ENCODE data around the gene RAB3C.
A peak's percentile ranks its signal among the peaks of the same experiment; 100 is the strongest.

RAB3C gene

DNA sequence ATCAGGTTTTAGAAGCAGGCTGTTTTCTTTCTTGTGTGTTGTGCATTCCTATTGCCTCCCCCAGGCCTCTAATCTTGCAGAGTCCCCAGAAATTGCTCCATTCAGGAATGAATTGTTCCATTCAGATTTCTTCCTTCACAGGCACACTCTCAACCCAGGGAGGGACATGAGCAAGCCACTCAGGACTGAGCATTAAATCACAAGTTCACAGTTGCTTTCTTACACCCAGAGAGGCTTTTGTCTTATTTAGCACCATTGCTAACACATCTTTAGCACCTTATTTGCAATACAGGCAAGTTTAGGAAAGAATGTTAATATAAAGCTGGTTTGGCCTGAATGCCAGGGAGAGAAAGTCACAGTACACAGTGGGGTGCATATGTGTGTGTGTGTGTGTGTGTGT, 221.4 kb downstream of the RAB3C start:
- Histone ChIP-seq H3K27me3 (ENCODE audit: insufficient read depth, low read length) (no peaks in the 10 kb centered on the region), H3K36me3 (ENCODE audit: insufficient read depth, low read depth, low read length) (no peaks in the 10 kb centered on the region), H3K4me3 (ENCODE audit: low read length) (no peak overlapping the region), H3K27ac (ENCODE audit: low read length) (no peak overlapping the region), H3K4me1 (ENCODE audit: insufficient read depth, low read length) (peaks cover 14% of the 10 kb centered on the region; the same call in 1 of the 2 replicates), H3K9me3 (ENCODE audit: insufficient read depth, low read depth, low read length) (no peaks in the 10 kb centered on the region), H3K9ac (ENCODE audit: low read depth, low read length) (0 out of 2 replicates have a peak overlapping the region, but pooled peaks have one; percentile 4)

DNA sequence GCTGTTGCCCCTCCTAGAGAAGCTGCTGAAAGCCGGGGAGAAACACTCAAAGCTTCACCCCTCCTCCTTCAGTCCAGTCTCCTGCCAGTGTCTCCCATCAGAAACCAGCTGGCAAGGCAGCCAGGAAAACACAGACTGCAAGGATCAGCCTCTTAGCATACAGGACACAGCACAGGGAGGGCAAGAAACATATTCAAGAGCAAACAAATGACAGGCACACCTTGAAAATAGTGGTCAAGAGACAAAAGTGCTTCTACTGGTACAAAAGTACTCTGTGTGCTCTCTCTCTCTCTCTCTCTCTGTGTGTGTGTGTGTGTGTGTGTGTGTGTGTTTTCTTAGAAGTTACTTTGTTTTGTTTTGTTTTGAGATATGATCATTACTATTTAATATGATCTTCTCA, 227.2 kb downstream of the RAB3C start:
- Histone ChIP-seq H3K9ac (ENCODE audit: low read depth, low read length) (no peak overlapping the region), H3K4me1 (ENCODE audit: insufficient read depth, low read length) (no peaks in the 10 kb centered on the region; the same call in 1 of the 2 replicates), H3K27me3 (ENCODE audit: insufficient read depth, low read length) (no peaks in the 10 kb centered on the region), H3K9me3 (ENCODE audit: insufficient read depth, low read depth, low read length) (no peaks in the 10 kb centered on the region), H3K36me3 (ENCODE audit: insufficient read depth, low read depth, low read length) (no peaks in the 10 kb centered on the region), H3K27ac (ENCODE audit: low read length) (no peak overlapping the region), H3K4me3 (ENCODE audit: low read length) (no peak overlapping the region)

DNA sequence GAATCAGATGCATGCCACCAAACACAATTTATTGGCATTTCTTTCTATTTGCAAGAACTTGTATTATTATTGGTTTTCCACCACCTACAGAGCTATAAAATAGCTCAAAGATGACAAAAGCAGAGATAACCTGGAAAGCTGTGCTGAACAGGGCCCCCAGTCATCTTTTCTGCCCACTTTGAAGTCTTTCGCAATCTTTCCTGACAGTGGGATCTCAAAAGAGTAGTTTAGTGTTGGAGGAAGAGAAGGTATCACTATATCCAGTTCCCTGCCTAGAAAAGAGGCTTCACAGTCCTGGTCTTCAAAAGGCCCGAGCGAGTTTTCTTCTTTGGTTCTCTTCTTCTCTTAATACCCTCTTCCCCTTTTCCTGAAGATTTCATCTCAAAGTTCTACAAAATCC, 231.0 kb downstream of the RAB3C start:
- Histone ChIP-seq H3K9me3 (ENCODE audit: insufficient read depth, low read depth, low read length) (no peaks in the 10 kb centered on the region), H3K36me3 (ENCODE audit: insufficient read depth, low read depth, low read length) (no peaks in the 10 kb centered on the region), H3K4me3 (ENCODE audit: low read length) (no peak overlapping the region), H3K27me3 (ENCODE audit: insufficient read depth, low read length) (no peaks in the 10 kb centered on the region), H3K9ac (ENCODE audit: low read depth, low read length) (no peak overlapping the region), H3K27ac (ENCODE audit: low read length) (no peak overlapping the region), H3K4me1 (ENCODE audit: insufficient read depth, low read length) (no peaks in the 10 kb centered on the region; the same call in 1 of the 2 replicates)

DNA sequence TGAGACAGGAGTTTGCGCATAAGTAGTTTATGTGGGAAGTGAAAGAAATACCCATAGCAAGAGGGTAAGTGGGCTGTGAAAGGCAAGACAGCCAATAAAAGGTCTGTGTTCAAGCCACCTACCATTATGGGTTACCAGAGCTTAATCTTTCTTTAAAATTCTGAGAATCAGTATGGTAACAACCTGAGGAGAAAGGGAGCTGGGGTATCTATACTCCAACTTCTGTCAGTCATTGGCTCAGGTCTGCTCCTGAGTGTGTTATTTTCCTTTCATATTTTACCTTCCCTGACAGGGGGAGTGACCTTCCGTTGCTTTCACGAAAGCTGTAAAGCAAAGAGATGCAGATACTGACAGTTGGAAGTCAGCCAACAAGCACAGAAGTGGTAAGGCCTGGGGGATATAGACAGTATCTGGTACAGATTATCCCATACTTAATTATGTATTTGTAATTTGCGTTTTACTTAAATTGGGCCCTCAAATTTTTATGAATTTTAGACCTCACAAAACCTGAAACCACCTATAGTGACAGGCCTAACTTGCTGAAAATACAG, 233.4 kb downstream of the RAB3C start:
- no peaks in the 10 kb centered on the region; the same call in 1 of the 2 replicates for H3K4me1 ChIP-seq (ENCODE audit: insufficient read depth, low read length)
- no peak overlapping the region for H3K27ac ChIP-seq (ENCODE audit: low read length)
- H3K9me3 ChIP-seq (ENCODE audit: insufficient read depth, low read depth, low read length), result no peaks in the 10 kb centered on the region
- H3K27me3 ChIP-seq (ENCODE audit: insufficient read depth, low read length), result no peaks in the 10 kb centered on the region
- no peak overlapping the region for H3K9ac ChIP-seq (ENCODE audit: low read depth, low read length)
- no peaks in the 10 kb centered on the region for H3K36me3 ChIP-seq (ENCODE audit: insufficient read depth, low read depth, low read length)
- H3K4me3 ChIP-seq (ENCODE audit: low read length), result no peak overlapping the region

DNA sequence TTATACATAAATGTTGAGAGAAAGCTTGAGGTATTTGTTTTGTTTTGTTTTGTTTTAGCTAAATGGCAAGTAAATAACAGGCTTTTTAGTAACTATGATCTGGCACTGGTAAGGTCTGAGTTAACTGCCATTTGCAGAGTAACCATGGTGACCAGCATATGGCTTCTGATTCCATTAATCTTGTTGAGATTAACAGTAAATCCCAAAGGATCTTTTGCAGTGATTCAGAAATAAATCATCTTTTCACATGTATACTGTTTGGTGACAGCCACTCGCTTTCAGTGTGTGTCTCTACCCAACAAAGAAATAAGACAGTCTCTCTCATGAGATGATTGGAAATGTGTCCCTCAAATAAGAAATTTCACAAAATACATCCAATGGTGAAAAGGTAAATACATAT, 235.6 kb downstream of the RAB3C start:
- H3K4me1 ChIP-seq (ENCODE audit: insufficient read depth, low read length), result no peaks in the 10 kb centered on the region
- no peaks in the 10 kb centered on the region for H3K9me3 ChIP-seq (ENCODE audit: insufficient read depth, low read depth, low read length)
- H3K27me3 ChIP-seq (ENCODE audit: insufficient read depth, low read length), result no peaks in the 10 kb centered on the region
- no peak overlapping the region for H3K9ac ChIP-seq (ENCODE audit: low read depth, low read length)
- H3K27ac ChIP-seq (ENCODE audit: low read length), result no peak overlapping the region
- H3K36me3 ChIP-seq (ENCODE audit: insufficient read depth, low read depth, low read length), result no peaks in the 10 kb centered on the region
- H3K4me3 ChIP-seq (ENCODE audit: low read length), result no peak overlapping the region

DNA sequence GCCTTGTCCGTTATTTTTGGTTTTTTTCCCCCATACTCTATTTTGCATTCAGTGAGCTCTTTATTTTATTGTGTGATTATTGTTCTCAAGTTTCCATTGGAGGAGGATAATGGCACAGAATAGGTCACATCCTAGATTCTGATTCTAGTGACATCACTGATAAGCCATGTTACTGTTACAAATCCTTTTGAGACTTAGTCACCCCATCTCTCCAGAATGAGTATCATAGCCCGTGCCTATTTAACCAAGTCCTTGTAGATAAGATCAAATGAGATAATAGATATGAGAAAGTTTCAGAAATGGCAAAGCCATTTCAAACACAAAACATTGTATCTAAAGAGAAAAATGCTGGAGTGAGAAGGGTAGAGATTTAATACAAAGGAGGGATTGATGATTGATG, 242.6 kb downstream of the RAB3C start:
- Histone ChIP-seq H3K27ac (ENCODE audit: low read length) (no peak overlapping the region), H3K4me3 (ENCODE audit: low read length) (no peak overlapping the region), H3K4me1 (ENCODE audit: insufficient read depth, low read length) (no peaks in the 10 kb centered on the region), H3K9ac (ENCODE audit: low read depth, low read length) (no peak overlapping the region), H3K9me3 (ENCODE audit: insufficient read depth, low read depth, low read length) (no peaks in the 10 kb centered on the region), H3K27me3 (ENCODE audit: insufficient read depth, low read length) (no peaks in the 10 kb centered on the region), H3K36me3 (ENCODE audit: insufficient read depth, low read depth, low read length) (no peaks in the 10 kb centered on the region)

DNA sequence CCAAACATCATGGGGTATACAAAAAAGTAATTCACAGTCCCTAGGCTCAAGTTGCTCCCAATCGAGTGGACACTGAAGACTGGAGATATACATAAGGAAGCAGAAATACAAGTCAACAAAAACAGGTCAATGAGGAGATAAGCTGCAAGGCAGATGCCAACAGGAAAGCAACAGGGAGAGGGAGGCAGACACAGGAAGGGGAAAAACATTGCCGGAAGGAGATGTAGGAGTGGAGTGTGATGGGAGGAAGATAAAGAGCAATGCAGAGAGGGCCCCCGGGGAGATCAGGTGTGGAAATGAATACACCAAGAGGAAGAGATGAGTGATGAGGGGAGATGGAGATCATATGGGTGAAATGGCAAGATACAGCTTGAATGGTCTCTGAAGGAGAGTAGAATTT, 243.0 kb downstream of the RAB3C start:
- H3K4me1 ChIP-seq (ENCODE audit: insufficient read depth, low read length), result no peaks in the 10 kb centered on the region
- H3K4me3 ChIP-seq (ENCODE audit: low read length), result no peak overlapping the region

DNA sequence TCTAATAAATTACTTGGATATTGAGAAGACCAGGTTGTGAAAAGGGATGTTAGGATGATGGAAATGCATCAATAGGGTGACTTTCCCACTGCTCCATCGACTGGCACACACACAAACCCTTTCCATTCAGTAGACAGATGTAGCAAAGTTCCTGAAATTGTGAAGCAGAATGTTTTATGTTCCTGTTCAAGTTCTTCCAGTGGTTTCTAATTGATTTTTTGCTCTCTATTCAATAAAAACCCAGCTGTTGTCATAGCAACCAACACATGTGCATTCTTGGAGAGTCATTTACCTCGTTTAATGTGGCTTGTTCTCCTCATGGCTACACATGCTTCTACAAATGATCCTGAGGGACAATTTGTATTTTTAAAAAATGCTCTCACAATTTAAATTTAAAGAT, 244.6 kb downstream of the RAB3C start:
- Histone ChIP-seq H3K4me3 (ENCODE audit: low read length) (no peak overlapping the region), H3K9me3 (ENCODE audit: insufficient read depth, low read depth, low read length) (no peaks in the 10 kb centered on the region), H3K9ac (ENCODE audit: low read depth, low read length) (no peak overlapping the region), H3K4me1 (ENCODE audit: insufficient read depth, low read length) (no peaks in the 10 kb centered on the region), H3K27me3 (ENCODE audit: insufficient read depth, low read length) (no peaks in the 10 kb centered on the region), H3K27ac (ENCODE audit: low read length) (no peak overlapping the region), H3K36me3 (ENCODE audit: insufficient read depth, low read depth, low read length) (no peaks in the 10 kb centered on the region)

More for the DNA sequence above, 243.0 kb downstream of the RAB3C start:
- Histone ChIP-seq H3K36me3 (ENCODE audit: insufficient read depth, low read depth, low read length) (no peaks in the 10 kb centered on the region), H3K27me3 (ENCODE audit: insufficient read depth, low read length) (no peaks in the 10 kb centered on the region), H3K9me3 (ENCODE audit: insufficient read depth, low read depth, low read length) (no peaks in the 10 kb centered on the region), H3K27ac (ENCODE audit: low read length) (no peak overlapping the region), H3K9ac (ENCODE audit: low read depth, low read length) (no peak overlapping the region)

DNA sequence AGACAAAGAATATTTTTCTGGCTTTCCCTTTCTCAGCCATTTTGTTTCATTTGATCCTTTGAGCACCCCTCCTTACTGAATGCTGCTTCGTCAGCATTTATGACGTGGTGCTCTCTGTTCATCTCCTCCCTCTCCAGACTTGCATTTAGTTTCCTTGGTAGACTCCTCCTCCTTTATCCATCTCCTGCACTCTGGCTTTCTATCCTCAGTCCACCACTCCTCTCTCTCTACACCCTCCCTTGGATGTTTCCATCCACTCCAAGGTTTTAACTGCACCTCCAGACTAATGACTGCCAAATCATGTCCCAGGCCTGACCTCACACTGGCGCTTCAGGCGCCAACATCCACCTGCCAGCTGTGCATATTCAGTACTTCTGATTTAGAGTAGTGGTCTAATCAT, 245.4 kb downstream of the RAB3C start:
- Histone ChIP-seq H3K27me3 (ENCODE audit: insufficient read depth, low read length) (no peaks in the 10 kb centered on the region), H3K4me1 (ENCODE audit: insufficient read depth, low read length) (no peaks in the 10 kb centered on the region), H3K27ac (ENCODE audit: low read length) (no peak overlapping the region)

DNA sequence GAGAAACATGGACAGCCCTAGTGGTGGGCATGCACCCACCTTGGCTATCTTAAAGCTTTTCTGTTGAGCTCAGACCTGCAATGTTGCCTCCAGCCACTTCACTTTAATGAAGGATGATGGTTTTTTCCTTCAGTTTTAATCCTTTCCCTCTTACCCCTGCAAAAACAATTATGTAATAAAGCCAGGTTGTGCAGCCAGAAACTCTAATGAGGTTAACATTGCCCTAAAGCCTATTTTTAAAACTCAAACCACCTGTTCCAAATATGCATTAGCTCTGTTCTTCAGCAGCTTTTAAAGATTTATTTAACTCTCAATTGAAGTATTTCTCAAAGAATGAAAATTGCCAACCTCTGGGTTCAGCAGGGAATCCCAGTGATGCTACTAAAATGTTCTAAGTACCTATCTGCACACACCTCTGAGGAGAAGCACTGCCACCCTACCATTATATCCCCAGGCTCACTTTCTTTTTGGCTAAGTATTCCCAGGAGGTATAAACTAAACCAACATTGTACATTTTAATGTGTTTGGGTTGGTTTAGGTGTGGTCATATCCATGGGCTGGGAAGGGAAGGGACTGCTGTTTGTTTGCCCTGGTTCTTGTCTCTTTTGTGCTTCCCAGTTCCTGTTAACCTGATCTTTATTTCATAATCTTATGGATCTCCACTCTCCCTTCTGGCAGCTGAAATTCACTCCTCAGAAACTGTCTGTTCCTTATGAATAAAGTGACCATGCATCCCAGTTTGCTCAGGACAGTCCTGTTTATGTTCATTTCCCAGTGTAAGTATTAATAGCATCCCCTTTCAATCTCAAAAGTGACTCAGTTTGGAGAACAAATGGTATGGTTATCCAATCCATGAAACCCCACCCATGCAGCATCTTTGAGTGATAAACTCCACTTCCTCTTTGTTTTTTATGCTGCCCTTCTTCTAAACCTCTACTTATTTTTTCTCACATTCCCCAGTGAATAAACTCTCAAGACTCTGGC, 251.7 kb downstream of the RAB3C start:
- Histone ChIP-seq H3K27ac (ENCODE audit: low read length) (no peak overlapping the region), H3K4me1 (ENCODE audit: insufficient read depth, low read length) (no peaks in the 10 kb centered on the region), H3K9ac (ENCODE audit: low read depth, low read length) (no peak overlapping the region)

More for the DNA sequence above, 245.4 kb downstream of the RAB3C start:
- Histone ChIP-seq H3K9me3 (ENCODE audit: insufficient read depth, low read depth, low read length) (no peaks in the 10 kb centered on the region), H3K36me3 (ENCODE audit: insufficient read depth, low read depth, low read length) (no peaks in the 10 kb centered on the region), H3K4me3 (ENCODE audit: low read length) (no peak overlapping the region), H3K9ac (ENCODE audit: low read depth, low read length) (no peak overlapping the region)

DNA sequence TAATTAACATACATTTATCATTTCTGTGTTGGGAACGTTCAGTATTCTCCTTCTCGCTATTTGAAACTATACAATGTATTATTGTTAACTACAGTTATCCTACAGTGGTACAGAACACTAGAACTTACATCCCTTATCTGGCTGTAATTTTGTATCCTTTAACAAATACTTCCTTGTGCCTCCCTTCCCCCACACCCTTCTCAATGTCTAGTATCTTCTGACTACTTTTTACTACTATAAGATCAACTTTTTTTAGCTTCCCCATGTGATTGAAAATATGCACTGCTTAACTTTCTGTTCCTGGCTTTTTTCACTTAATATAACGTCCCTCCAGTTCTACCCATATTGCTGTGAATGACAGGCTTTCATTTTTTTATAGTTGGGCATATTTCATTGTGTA, 253.5 kb downstream of the RAB3C start:
- Histone ChIP-seq H3K27ac (ENCODE audit: low read length) (no peak overlapping the region), H3K4me3 (ENCODE audit: low read length) (no peak overlapping the region), H3K4me1 (ENCODE audit: insufficient read depth, low read length) (no peaks in the 10 kb centered on the region), H3K9ac (ENCODE audit: low read depth, low read length) (no peak overlapping the region), H3K27me3 (ENCODE audit: insufficient read depth, low read length) (no peaks in the 10 kb centered on the region), H3K9me3 (ENCODE audit: insufficient read depth, low read depth, low read length) (no peaks in the 10 kb centered on the region), H3K36me3 (ENCODE audit: insufficient read depth, low read depth, low read length) (no peaks in the 10 kb centered on the region)

More for the DNA sequence above, 251.7 kb downstream of the RAB3C start:
- Histone ChIP-seq H3K4me3 (ENCODE audit: low read length) (no peak overlapping the region), H3K36me3 (ENCODE audit: insufficient read depth, low read depth, low read length) (no peaks in the 10 kb centered on the region), H3K27me3 (ENCODE audit: insufficient read depth, low read length) (no peaks in the 10 kb centered on the region), H3K9me3 (ENCODE audit: insufficient read depth, low read depth, low read length) (no peaks in the 10 kb centered on the region)

DNA sequence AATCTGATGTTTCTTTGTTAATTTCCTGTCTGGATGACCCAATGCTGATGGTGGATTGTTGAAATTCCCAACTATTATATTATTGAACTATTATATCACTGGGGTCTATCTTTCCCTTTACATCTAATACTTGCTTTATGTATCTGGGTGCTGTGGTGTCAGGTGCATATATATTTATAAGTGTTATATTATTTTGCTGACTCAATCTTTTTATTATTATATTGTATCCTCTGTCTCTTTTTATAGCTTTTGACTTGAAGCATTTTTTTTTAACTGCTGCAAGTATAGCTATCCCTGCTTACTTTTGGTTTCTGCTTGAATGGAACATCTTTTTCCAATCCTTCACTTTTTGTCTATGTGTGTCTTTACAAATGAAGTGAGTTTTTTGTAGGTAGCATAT, 255.9 kb downstream of the RAB3C start:
- H3K4me3 ChIP-seq (ENCODE audit: low read length), result no peak overlapping the region
- no peaks in the 10 kb centered on the region for H3K9me3 ChIP-seq (ENCODE audit: insufficient read depth, low read depth, low read length)
- H3K9ac ChIP-seq (ENCODE audit: low read depth, low read length), result no peak overlapping the region

More for the DNA sequence above, 255.9 kb downstream of the RAB3C start:
- H3K27ac ChIP-seq (ENCODE audit: low read length), result no peak overlapping the region
- H3K27me3 ChIP-seq (ENCODE audit: insufficient read depth, low read length), result no peaks in the 10 kb centered on the region
- H3K36me3 ChIP-seq (ENCODE audit: insufficient read depth, low read depth, low read length), result no peaks in the 10 kb centered on the region
- H3K4me1 ChIP-seq (ENCODE audit: insufficient read depth, low read length), result no peaks in the 10 kb centered on the region
